ENCODE data around the gene TRIB2. TPM values are rescaled to one million over a fixed set of nuclear protein-coding genes. Genes with fewer than 3 reads are reported as not detected.

TRIB2 gene
- total and polyA plus RNA-seq, 9 of the 15 experiments (the other 6 are each of a cell fraction or from before 2014, with no cell fraction given) = 9.0 to 39.0 (median 26.3) TPM

DNA sequence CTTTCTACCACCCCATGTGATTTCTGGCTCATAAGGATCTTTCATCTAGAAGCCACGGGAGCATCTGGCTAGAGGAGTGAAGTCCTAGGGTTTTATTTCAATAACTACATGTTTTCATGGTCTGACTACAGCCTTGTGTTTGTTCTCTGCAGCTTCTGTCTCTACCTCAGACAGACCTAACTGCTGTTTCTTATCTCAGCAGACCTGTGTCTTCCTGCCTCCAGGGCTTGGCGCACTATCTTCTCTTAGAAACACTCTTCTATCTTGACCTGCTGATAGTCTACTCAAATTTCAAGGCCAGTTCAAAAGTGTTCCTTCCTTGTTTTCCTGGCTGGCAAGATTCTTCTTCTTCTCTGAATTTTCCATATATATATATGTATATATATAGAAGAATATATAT, 11.0 kb upstream of the TRIB2 start (continued):
- no peak for TF ChIP-seq TAF1 (IDR thresholded peaks at IDR 0.05; ENCODE audit: control insufficient read depth, extremely low read depth, insufficient read depth, low read length, severe bottlenecking)
- TF ChIP-seq TAL1 (IDR thresholded peaks at IDR 0.05) = peak; percentile 79
- TF ChIP-seq ZBTB43 (CRISPR knock-in tag; IDR thresholded peaks at IDR 0.05) = no peak
- TF ChIP-seq L3MBTL2 (IDR thresholded peaks at IDR 0.05) = 0 out of 2 replicates have a peak, but pooled peaks have one; percentile 9
- TF ChIP-seq, protein P1, sequence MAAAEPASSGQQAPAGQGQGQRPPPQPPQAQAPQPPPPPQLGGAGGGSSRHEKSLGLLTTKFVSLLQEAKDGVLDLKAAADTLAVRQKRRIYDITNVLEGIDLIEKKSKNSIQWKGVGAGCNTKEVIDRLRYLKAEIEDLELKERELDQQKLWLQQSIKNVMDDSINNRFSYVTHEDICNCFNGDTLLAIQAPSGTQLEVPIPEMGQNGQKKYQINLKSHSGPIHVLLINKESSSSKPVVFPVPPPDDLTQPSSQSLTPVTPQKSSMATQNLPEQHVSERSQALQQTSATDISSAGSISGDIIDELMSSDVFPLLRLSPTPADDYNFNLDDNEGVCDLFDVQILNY (CRISPR knock-in tag; IDR thresholded peaks at IDR 0.05) = no peak
- TF ChIP-seq ZNF253 (CRISPR knock-in tag; conservative IDR thresholded peaks at IDR 0.05) = no peak
- no peak for TF ChIP-seq IFI16 (CRISPR knock-in tag; IDR thresholded peaks at IDR 0.05)
- no peak for TF ChIP-seq KLF6 (CRISPR knock-in tag; IDR thresholded peaks at IDR 0.05; ENCODE audit: borderline replicate concordance)
- TF ChIP-seq TARDBP (IDR thresholded peaks at IDR 0.05) = no peak
- peak; percentile 84 for TF ChIP-seq NCOR1 (IDR thresholded peaks at IDR 0.05)
- no peak for TF ChIP-seq HOXB6 (CRISPR knock-in tag; IDR thresholded peaks at IDR 0.05; ENCODE audit: borderline replicate concordance)
- TF ChIP-seq CAMTA2 (CRISPR knock-in tag; conservative IDR thresholded peaks at IDR 0.05) = no peak
- TF ChIP-seq, protein P2, sequence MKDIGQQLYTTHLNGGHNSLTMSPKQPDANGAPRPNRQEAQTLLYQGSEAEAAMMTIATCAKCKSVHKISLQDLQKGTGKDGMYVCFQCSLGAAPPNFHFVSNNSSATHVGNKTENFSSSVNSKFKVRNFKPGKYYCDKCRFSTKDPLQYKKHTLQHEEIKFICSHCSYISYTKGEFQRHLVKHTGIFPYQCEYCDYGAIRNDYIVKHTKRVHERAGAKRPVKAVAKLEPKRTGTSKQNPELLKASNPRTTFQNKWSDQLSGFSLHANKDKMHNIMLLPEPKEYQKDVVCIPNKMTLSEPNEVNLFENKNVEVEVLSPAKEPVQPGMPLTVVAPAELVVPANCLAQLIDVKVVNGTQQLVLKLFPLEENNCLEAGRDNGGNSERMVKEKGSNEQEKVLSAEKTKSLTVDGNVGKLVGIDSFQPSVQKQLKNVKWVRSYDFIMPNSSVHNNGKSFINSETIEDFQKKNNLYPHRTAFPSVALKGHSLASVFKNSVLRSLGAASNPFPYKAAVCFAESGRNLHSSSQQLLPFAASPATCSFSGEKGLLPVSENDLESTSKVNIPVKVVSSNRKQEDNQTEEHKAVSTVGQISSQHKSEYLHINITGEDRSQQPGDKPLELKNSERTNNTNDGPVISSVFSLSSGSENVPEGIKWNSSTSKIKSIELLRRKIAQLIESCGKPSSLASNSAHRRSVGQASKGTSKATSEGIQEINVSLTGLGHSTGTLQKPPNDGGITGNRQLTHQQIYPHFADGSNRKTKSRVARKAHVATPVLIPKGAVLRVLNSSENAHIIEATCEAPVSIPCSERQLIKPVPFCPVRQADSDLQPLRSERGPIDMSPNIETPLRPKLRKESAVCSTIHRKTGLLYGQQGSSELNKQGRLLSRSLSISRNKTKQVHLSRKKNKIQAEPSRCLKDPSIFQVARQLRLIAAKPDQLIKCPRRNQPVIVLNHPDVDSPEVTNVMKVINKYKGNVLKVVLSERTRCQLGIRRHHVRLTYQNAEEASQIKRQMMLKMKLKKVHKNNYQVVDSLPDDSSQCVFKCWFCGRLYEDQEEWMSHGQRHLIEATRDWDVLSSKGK (CRISPR knock-in tag; IDR thresholded peaks at IDR 0.05) = no peak
- TF ChIP-seq HNRNPL (IDR thresholded peaks at IDR 0.05; ENCODE audit: low read depth, low read length) = no peak
- TF ChIP-seq BCLAF1 (IDR thresholded peaks at IDR 0.05; ENCODE audit: borderline replicate concordance in 1 of 2, control insufficient read depth in 1 of 2, low read depth in 2 of 2, low read length in 1 of 2) = no peak
- TF ChIP-seq ETS1 (conservative IDR thresholded peaks at IDR 0.05; ENCODE audit: control insufficient read depth, low read depth, low read length) = no peak
- TF ChIP-seq TEAD4 (IDR thresholded peaks at IDR 0.05; ENCODE audit: low read length) = peak; percentile 70
- TF ChIP-seq TEAD4 (CRISPR knock-in tag; IDR thresholded peaks at IDR 0.05; ENCODE audit: borderline replicate concordance) = no peak
- TF ChIP-seq SOX6 (IDR thresholded peaks at IDR 0.05) = peak; percentile 34; the same call in 1 of the 2 replicates
- TF ChIP-seq GABPB1 (CRISPR knock-in tag; IDR thresholded peaks at IDR 0.05) = no peak
